ENCODE data around the gene TRAK2. TPM values are rescaled to one million over a fixed set of nuclear protein-coding genes. Genes with fewer than 3 reads are reported as not detected.

Gene TRAK2
- total and polyA plus RNA-seq, 2 experiments from 2014 or later = 6.7 to 17.0 TPM

GRCh38 chr2:201350879-201351278 lies 100.4 kb downstream of the TRAK2 start (continued):
- TF ChIP-seq REST (IDR thresholded peaks at IDR 0.05; ENCODE audit: unreplicated experiment) = no peak
- no peak for TF ChIP-seq ZNF331 (CRISPR knock-in tag; IDR thresholded peaks at IDR 0.05; ENCODE audit: low read depth)

GRCh38 chr2:201349601-201350000 lies 101.7 kb downstream of the TRAK2 start:
- ATAC-seq = no peak
- no peaks in the 10 kb centered on the region for H3K4me1 ChIP-seq (ENCODE audit: insufficient read depth)
- H4K20me1 ChIP-seq (replicated peaks; ENCODE audit: insufficient read depth) = no peaks in the 10 kb centered on the region
- H2AFZ ChIP-seq = no peak overlapping the region
- no peaks in the 10 kb centered on the region for H3K9me2 ChIP-seq (ENCODE audit: insufficient read depth)
- no peaks in the 10 kb centered on the region for H3K36me3 ChIP-seq (ENCODE audit: insufficient read depth)
- DNase-seq (ENCODE audit: low spot score) = no peak
- H3K27ac ChIP-seq (ENCODE audit: low read depth) = no peak overlapping the region
- H3K4me2 ChIP-seq = no peak overlapping the region
- peaks cover 3% of the 10 kb centered on the region; the same call in 1 of the 3 replicates for H3K4me1 Mint-ChIP-seq
- H3K4me3 Mint-ChIP-seq = no peak overlapping the region
- peaks cover 3% of the 10 kb centered on the region for H3K27me3 Mint-ChIP-seq (ENCODE audit: insufficient read depth, low read depth, poor library complexity)
- H3K9me3 Mint-ChIP-seq = no peaks in the 10 kb centered on the region
- no peak overlapping the region for H3K4me3 ChIP-seq
- no peaks in the 10 kb centered on the region for H3K27me3 ChIP-seq (ENCODE audit: insufficient read depth)
- H3K36me3 Mint-ChIP-seq (ENCODE audit: low read depth) = no peaks in the 10 kb centered on the region
- no peaks in the 10 kb centered on the region for H3F3A ChIP-seq (replicated peaks; ENCODE audit: low read depth)
- no peaks in the 10 kb centered on the region for H3K79me2 ChIP-seq (replicated peaks; ENCODE audit: insufficient read depth)
- H3K27ac Mint-ChIP-seq = no peak overlapping the region
- no peak for TF ChIP-seq JUNB (IDR thresholded peaks at IDR 0.05; ENCODE audit: unreplicated experiment)
- no peak for TF ChIP-seq EZH2 (IDR thresholded peaks at IDR 0.05; ENCODE audit: low read depth, unreplicated experiment)
- no peak for TF ChIP-seq POLR2AphosphoS5 (IDR thresholded peaks at IDR 0.05; ENCODE audit: low read depth)
- no peak for TF ChIP-seq ZNF331 (CRISPR knock-in tag; IDR thresholded peaks at IDR 0.05; ENCODE audit: low read depth)
- no peak for TF ChIP-seq EZH2phosphoT487 (IDR thresholded peaks at IDR 0.05; ENCODE audit: unreplicated experiment)
- no peak for TF ChIP-seq STAT1 (IDR thresholded peaks at IDR 0.05; ENCODE audit: unreplicated experiment)
- no peak for TF ChIP-seq NANOG (IDR thresholded peaks at IDR 0.05; ENCODE audit: borderline replicate concordance)
- no peak for TF ChIP-seq CREB1 (CRISPR knock-in tag; IDR thresholded peaks at IDR 0.05; ENCODE audit: low read depth)
- TF ChIP-seq ZNF114 (CRISPR knock-in tag; IDR thresholded peaks at IDR 0.05) = no peak
- TF ChIP-seq, protein P1, sequence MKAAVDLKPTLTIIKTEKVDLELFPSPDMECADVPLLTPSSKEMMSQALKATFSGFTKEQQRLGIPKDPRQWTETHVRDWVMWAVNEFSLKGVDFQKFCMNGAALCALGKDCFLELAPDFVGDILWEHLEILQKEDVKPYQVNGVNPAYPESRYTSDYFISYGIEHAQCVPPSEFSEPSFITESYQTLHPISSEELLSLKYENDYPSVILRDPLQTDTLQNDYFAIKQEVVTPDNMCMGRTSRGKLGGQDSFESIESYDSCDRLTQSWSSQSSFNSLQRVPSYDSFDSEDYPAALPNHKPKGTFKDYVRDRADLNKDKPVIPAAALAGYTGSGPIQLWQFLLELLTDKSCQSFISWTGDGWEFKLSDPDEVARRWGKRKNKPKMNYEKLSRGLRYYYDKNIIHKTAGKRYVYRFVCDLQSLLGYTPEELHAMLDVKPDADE (IDR thresholded peaks at IDR 0.05) = no peak
- TF ChIP-seq, protein P2, sequence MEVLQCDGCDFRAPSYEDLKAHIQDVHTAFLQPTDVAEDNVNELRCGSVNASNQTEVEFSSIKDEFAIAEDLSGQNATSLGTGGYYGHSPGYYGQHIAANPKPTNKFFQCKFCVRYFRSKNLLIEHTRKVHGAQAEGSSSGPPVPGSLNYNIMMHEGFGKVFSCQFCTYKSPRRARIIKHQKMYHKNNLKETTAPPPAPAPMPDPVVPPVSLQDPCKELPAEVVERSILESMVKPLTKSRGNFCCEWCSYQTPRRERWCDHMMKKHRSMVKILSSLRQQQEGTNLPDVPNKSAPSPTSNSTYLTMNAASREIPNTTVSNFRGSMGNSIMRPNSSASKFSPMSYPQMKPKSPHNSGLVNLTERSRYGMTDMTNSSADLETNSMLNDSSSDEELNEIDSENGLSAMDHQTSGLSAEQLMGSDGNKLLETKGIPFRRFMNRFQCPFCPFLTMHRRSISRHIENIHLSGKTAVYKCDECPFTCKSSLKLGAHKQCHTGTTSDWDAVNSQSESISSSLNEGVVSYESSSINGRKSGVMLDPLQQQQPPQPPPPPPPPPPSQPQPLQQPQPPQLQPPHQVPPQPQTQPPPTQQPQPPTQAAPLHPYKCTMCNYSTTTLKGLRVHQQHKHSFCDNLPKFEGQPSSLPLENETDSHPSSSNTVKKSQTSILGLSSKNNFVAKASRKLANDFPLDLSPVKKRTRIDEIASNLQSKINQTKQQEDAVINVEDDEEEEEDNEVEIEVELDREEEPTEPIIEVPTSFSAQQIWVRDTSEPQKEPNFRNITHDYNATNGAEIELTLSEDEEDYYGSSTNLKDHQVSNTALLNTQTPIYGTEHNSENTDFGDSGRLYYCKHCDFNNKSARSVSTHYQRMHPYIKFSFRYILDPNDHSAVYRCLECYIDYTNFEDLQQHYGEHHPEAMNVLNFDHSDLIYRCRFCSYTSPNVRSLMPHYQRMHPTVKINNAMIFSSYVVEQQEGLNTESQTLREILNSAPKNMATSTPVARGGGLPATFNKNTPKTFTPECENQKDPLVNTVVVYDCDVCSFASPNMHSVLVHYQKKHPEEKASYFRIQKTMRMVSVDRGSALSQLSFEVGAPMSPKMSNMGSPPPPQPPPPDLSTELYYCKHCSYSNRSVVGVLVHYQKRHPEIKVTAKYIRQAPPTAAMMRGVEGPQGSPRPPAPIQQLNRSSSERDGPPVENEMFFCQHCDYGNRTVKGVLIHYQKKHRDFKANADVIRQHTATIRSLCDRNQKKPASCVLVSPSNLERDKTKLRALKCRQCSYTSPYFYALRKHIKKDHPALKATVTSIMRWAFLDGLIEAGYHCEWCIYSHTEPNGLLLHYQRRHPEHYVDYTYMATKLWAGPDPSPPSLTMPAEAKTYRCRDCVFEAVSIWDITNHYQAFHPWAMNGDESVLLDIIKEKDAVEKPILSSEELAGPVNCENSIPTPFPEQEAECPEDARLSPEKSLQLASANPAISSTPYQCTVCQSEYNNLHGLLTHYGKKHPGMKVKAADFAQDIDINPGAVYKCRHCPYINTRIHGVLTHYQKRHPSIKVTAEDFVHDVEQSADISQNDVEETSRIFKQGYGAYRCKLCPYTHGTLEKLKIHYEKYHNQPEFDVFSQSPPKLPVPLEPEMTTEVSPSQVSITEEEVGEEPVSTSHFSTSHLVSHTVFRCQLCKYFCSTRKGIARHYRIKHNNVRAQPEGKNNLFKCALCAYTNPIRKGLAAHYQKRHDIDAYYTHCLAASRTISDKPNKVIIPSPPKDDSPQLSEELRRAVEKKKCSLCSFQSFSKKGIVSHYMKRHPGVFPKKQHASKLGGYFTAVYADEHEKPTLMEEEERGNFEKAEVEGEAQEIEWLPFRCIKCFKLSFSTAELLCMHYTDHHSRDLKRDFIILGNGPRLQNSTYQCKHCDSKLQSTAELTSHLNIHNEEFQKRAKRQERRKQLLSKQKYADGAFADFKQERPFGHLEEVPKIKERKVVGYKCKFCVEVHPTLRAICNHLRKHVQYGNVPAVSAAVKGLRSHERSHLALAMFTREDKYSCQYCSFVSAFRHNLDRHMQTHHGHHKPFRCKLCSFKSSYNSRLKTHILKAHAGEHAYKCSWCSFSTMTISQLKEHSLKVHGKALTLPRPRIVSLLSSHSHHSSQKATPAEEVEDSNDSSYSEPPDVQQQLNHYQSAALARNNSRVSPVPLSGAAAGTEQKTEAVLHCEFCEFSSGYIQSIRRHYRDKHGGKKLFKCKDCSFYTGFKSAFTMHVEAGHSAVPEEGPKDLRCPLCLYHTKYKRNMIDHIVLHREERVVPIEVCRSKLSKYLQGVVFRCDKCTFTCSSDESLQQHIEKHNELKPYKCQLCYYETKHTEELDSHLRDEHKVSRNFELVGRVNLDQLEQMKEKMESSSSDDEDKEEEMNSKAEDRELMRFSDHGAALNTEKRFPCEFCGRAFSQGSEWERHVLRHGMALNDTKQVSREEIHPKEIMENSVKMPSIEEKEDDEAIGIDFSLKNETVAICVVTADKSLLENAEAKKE (CRISPR knock-in tag; IDR thresholded peaks at IDR 0.05) = no peak

Data from GM23338 (cell line).